Left ventricle myocardium inferior (tissue), 1 donor: ENCODE results near the gene INIP. TPM values are rescaled to one million over a fixed set of nuclear protein-coding genes. Genes with fewer than 3 reads are reported as not detected.
A peak's percentile ranks its signal among the peaks of the same experiment; 100 is the strongest.

Experiments
- DNase-seq: peaks from one replicate; pipeline ENCODE4 v3.0.0-alpha.2; 2020
- H3K27ac ChIP-seq: fragments of 200-600 bp; replicated peaks from 2 replicates; pipeline ENCODE4 v1.8.0; 2021
- H3K27me3 ChIP-seq: fragments of 200-600 bp; 2 replicates; pipeline ENCODE4 v1.8.0; 2021; ENCODE audit warnings: low read depth
- H3K36me3 ChIP-seq: fragments of 200-600 bp; 2 replicates; pipeline ENCODE4 v1.8.0; 2021
- H3K4me1 ChIP-seq: fragments of 200-600 bp; 2 replicates; pipeline ENCODE4 v1.8.0; 2021
- H3K4me3 ChIP-seq: fragments of 200-600 bp; 2 replicates; pipeline ENCODE4 v1.8.0; 2021; ENCODE audit warnings: mild to moderate bottlenecking, moderate library complexity
- H3K9me3 ChIP-seq: fragments of 200-600 bp; replicated peaks from 2 replicates; pipeline ENCODE4 v1.8.0; 2021
- intact Hi-C: fragments of 100-400 bp; cut with micrococcal nuclease; formaldehyde crosslinking; loops from one replicate; pipeline ENCODE4 v1.11.0; 2022
- total RNA-seq: library from RNA; stranded (reverse); fragmentation: NEBNext Ultra II Directional; extraction: Animal tissue kit (Norgen Biotek cat#: 25700); gene quantifications from one replicate; pipeline ENCODE4 v1.2.1, GENCODE V29; 2021
- TF ChIP-seq, protein P1 (sequence below): fragments of 200-600 bp; IDR thresholded peaks from 2 replicates; pipeline ENCODE4 v1.8.0; 2021; ENCODE audit warnings: antibody characterized with exemption, mild to moderate bottlenecking, borderline replicate concordance
- donor health status: DM: no; HTN: yes; CAD: no; lungs with severe emphysema.

The INIP gene
- total RNA-seq, 1 donor from 2014 or later: 15.2 TPM

- Histone ChIP-seq H3K9me3 (no peaks in the 10 kb centered on the region), H3K27ac (no peak overlapping the region), H3K36me3 (no peaks in the 10 kb centered on the region), H3K27me3 (no peaks in the 10 kb centered on the region), H3K4me1 (no peaks in the 10 kb centered on the region), H3K4me3 (no peak overlapping the region)
- intact Hi-C loops: no loop called here
- TF ChIP-seq, protein P1, sequence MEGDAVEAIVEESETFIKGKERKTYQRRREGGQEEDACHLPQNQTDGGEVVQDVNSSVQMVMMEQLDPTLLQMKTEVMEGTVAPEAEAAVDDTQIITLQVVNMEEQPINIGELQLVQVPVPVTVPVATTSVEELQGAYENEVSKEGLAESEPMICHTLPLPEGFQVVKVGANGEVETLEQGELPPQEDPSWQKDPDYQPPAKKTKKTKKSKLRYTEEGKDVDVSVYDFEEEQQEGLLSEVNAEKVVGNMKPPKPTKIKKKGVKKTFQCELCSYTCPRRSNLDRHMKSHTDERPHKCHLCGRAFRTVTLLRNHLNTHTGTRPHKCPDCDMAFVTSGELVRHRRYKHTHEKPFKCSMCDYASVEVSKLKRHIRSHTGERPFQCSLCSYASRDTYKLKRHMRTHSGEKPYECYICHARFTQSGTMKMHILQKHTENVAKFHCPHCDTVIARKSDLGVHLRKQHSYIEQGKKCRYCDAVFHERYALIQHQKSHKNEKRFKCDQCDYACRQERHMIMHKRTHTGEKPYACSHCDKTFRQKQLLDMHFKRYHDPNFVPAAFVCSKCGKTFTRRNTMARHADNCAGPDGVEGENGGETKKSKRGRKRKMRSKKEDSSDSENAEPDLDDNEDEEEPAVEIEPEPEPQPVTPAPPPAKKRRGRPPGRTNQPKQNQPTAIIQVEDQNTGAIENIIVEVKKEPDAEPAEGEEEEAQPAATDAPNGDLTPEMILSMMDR: no peak
- no peak for DNase-seq
These were observed 46.8 kb downstream of the INIP start for GRCh38 chr9:112670991-112671625.

- Histone ChIP-seq H3K9me3 (no peaks in the 10 kb centered on the region), H3K27me3 (no peaks in the 10 kb centered on the region), H3K36me3 (no peaks in the 10 kb centered on the region), H3K4me3 (no peak overlapping the region), H3K4me1 (no peaks in the 10 kb centered on the region), H3K27ac (no peak overlapping the region)
- intact Hi-C loops: no loop called here
- no peak for DNase-seq
- TF ChIP-seq, protein P1: no peak
These were observed 48.6 kb downstream of the INIP start for GRCh38 chr9:112669326-112669725.

DNA sequence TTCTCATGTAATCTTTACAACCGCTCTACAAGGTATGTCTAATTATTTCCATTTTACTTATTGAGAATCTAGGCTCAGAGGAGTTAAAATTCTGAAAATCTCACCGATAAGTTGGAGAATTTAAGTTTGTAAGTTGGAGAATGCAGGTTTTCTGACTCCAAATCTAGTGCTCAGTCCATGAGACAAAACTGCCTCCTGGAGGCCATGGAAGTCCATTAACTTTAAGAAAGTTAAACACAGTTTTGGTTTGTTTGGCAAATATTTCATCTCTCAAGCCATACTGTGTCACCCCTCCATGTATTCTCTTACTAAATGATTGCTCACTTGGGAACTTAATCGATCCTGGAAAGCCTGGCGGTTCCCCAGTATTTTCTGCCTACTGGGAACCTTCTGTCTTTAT, 52.6 kb downstream of the INIP start:
- intact Hi-C loops: no loop called here
- Histone ChIP-seq H3K36me3 (no peaks in the 10 kb centered on the region), H3K9me3 (no peaks in the 10 kb centered on the region), H3K27ac (no peak overlapping the region), H3K4me3 (no peak overlapping the region), H3K4me1 (no peaks in the 10 kb centered on the region), H3K27me3 (no peaks in the 10 kb centered on the region)
- TF ChIP-seq, protein P1: peak; percentile 21
- no peak for DNase-seq

GRCh38 chr9:112664531-112664930, 53.4 kb downstream of the INIP start:
- no peaks in the 10 kb centered on the region for H3K4me1 ChIP-seq
- H3K9me3 ChIP-seq: no peaks in the 10 kb centered on the region
- no peak for DNase-seq
- H3K27ac ChIP-seq: no peak overlapping the region
- TF ChIP-seq, protein P1: no peak
- H3K27me3 ChIP-seq: no peaks in the 10 kb centered on the region
- intact Hi-C loops: no loop called here
- no peak overlapping the region for H3K4me3 ChIP-seq
- H3K36me3 ChIP-seq: peaks cover 5% of the 10 kb centered on the region

DNA sequence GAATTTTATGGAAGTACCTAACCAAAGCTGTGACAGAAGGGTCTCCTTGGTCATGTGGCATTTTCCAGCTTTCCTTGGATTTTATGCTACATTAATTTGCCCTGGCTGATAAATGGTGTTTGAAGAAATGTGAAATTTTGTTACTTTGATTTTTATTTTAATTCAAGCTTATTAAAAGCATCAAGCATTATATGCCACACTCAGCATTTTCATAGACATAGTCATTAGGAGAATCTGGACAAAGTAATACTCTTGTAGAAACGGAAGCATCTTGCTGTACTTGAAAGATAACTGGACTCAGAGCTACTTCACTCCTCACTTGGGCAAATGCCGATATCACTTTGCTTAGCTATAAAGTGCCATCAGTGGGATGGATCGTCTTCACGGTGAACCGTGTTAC, 54.2 kb downstream of the INIP start:
- TF ChIP-seq, protein P1: no peak
- no peak for DNase-seq
- Histone ChIP-seq H3K27ac (no peak overlapping the region), H3K4me3 (no peak overlapping the region), H3K36me3 (peaks cover 10% of the 10 kb centered on the region), H3K27me3 (no peaks in the 10 kb centered on the region), H3K9me3 (no peaks in the 10 kb centered on the region), H3K4me1 (no peaks in the 10 kb centered on the region)
- intact Hi-C loops: no loop called here
